GM12891 (cell line): ENCODE measurements around the gene BAHCC1.

Experiments used
- DNase-seq: peaks from one replicate; pipeline ENCODE4 v3.0.0; 2011; ENCODE audit warnings: low spot score; ENCODE audit not compliant: insufficient read length
- FAIRE-seq: peaks from 2 replicates; lab custom pipeline; 2011; peaks lifted over from hg19 to GRCh38; lab: Jason Lieb, UNC
- PAX5 ChIP-seq: IDR thresholded peaks from 2 replicates; pipeline ENCODE4 v1.6.1; 2011; ENCODE audit warnings: low read length, moderate library complexity, mild to moderate bottlenecking; ENCODE audit not compliant: insufficient read depth, severe bottlenecking
- POLR2A ChIP-seq: IDR thresholded peaks from 2 replicates; pipeline ENCODE4 v1.6.1; 2011; ENCODE audit warnings: low read depth, low read length, control low read depth
- POLR2AphosphoS5 ChIP-seq: IDR thresholded peaks from 2 replicates; pipeline ENCODE4 v1.6.1; 2011; ENCODE audit warnings: low read depth, low read length, control low read depth
- POU2F2 ChIP-seq: IDR thresholded peaks from 2 replicates; pipeline ENCODE4 v1.6.1; 2011; ENCODE audit warnings: low read depth, mild to moderate bottlenecking, control low read depth, low read length, moderate library complexity
- SPI1 ChIP-seq: IDR thresholded peaks from 2 replicates; pipeline ENCODE4 v1.6.1; 2011; ENCODE audit warnings: low read depth, low read length, control low read depth
- TAF1 ChIP-seq: IDR thresholded peaks from 2 replicates; pipeline ENCODE4 v1.6.1; 2011; ENCODE audit warnings: low read depth, low read length, control low read depth

Gene BAHCC1

GRCh38 chr17:81405411-81405872, 10.2 kb downstream of the BAHCC1 start:
- FAIRE-seq (no peak), DNase-seq (no peak)
- TF ChIP-seq POLR2A (no peak), SPI1 (no peak), TAF1 (no peak), PAX5 (no peak), POU2F2 (no peak), POLR2AphosphoS5 (no peak)

GRCh38 chr17:81406117-81406953, 11.1 kb downstream of the BAHCC1 start:
- no peak for FAIRE-seq
- no peak for DNase-seq
- no peak for TF ChIP-seq POLR2AphosphoS5
- TF ChIP-seq POLR2A, result no peak
- TF ChIP-seq TAF1, result no peak
- no peak for TF ChIP-seq SPI1
- no peak for TF ChIP-seq PAX5
- TF ChIP-seq POU2F2, result no peak

- no peak for FAIRE-seq
- TF ChIP-seq TAF1 (no peak), POLR2AphosphoS5 (no peak), PAX5 (no peak), POU2F2 (no peak), SPI1 (no peak), POLR2A (no peak)
- no peak for DNase-seq
These were observed 12.8 kb downstream of the BAHCC1 start for GRCh38 chr17:81408049-81408448.

GRCh38 chr17:81409190-81409935, 14.1 kb downstream of the BAHCC1 start:
- DNase-seq, result no peak
- TF ChIP-seq PAX5 (no peak), POLR2A (no peak), POU2F2 (no peak), POLR2AphosphoS5 (no peak), SPI1 (no peak), TAF1 (no peak)
- no peak for FAIRE-seq

- TF ChIP-seq POLR2AphosphoS5, result no peak
- no peak for TF ChIP-seq PAX5
- TF ChIP-seq SPI1, result no peak
- no peak for TF ChIP-seq TAF1
- TF ChIP-seq POU2F2, result no peak
- no peak for TF ChIP-seq POLR2A
- no peak for DNase-seq
- FAIRE-seq, result no peak
These were observed 15.6 kb downstream of the BAHCC1 start for GRCh38 chr17:81410852-81411251.

- TF ChIP-seq POU2F2 (no peak), POLR2A (no peak), PAX5 (no peak), TAF1 (no peak), SPI1 (no peak), POLR2AphosphoS5 (no peak)
- FAIRE-seq (no peak), DNase-seq (no peak)
These were observed 16.0 kb downstream of the BAHCC1 start for GRCh38 chr17:81411305-81411704.

- no peak for TF ChIP-seq POLR2AphosphoS5
- peak; percentile 65 for TF ChIP-seq SPI1
- FAIRE-seq, result peak; percentile 61
- DNase-seq, result peak; percentile 78
These were observed 17.3 kb downstream of the BAHCC1 start for GRCh38 chr17:81412490-81413093.

- TF ChIP-seq POLR2A (no peak), PAX5 (no peak)
- FAIRE-seq (no peak), DNase-seq (no peak)
These were observed 18.4 kb downstream of the BAHCC1 start for GRCh38 chr17:81413497-81414135.

GRCh38 chr17:81414756-81415516, 19.7 kb downstream of the BAHCC1 start:
- DNase-seq (no peak), FAIRE-seq (no peak)
- TF ChIP-seq TAF1 (no peak), POLR2A (no peak), POU2F2 (no peak), POLR2AphosphoS5 (no peak), PAX5 (no peak), SPI1 (no peak)
